ENCODE data around the gene MRGPRX3.
A peak's percentile ranks its signal among the peaks of the same experiment; 100 is the strongest.
"Not testable (repeated sequence)": the region's sequence is repeated elsewhere in the genome, so short reads cannot be mapped to it uniquely, and the experiment has no call there.

MRGPRX3 gene

GRCh38 chr11:18132341-18132740 is at the start of gene MRGPRX3:
Gene MRGPRX3 (plus strand): TSS chr11:18132571. CDS start chr11:18137203, 4,632 bp downstream.
- in situ Hi-C loops (cut with MboI; ENCODE audit: low pct_unique_long_range_greater_than_20kb, low sequenced_read_pairs): no loop called here
- DNase-seq: no peak

DNA sequence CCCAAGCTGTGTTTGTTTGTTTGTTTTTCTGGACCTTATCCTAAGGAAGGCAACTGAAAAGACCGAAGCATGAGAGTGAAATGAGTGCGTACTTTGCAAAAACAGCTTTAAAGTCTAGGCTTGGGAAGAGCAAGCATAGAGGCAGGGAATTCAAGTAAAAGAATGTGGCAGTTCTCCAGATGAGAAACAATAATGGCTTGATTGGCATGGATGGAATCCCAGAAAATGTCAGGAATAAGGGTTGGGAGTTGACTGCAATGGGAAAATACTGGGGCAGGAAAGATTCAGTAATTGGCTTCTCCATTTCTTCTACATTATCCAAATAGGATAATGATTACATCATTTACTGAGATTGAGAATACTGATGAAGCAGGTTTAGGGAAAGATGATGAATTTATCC is 44.0 kb upstream of the MRGPRX3 start:
- DNase-seq: no peak
- in situ Hi-C loops (cut with MboI; ENCODE audit: low pct_unique_long_range_greater_than_20kb, low sequenced_read_pairs): no loop called here

DNA sequence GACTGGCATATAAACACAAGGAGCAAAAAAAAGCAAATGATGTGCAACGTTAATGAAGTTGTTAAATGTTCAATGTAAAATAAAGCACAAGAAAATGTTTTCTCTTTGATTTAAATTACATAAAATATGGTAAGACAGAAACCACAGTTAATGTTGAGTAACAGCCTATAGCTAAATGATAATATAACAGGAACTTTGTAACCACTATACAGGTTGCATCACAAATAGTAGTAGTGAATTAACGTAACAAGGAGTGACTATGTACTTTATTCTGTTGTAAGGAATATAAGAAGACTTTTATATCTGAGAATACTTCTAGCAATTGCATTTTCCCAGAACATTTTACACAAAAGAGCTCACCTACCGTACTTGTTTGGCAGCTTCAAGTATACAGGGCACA is 43.4 kb upstream of the MRGPRX3 start:
- DNase-seq: no peak
- in situ Hi-C loops (cut with MboI; ENCODE audit: low pct_unique_long_range_greater_than_20kb, low sequenced_read_pairs): no loop called here

GRCh38 chr11:18091731-18092130 is 40.6 kb upstream of the MRGPRX3 start:
- in situ Hi-C loops (cut with MboI; ENCODE audit: low pct_unique_long_range_greater_than_20kb, low sequenced_read_pairs): no loop called here
- no peak for DNase-seq

DNA sequence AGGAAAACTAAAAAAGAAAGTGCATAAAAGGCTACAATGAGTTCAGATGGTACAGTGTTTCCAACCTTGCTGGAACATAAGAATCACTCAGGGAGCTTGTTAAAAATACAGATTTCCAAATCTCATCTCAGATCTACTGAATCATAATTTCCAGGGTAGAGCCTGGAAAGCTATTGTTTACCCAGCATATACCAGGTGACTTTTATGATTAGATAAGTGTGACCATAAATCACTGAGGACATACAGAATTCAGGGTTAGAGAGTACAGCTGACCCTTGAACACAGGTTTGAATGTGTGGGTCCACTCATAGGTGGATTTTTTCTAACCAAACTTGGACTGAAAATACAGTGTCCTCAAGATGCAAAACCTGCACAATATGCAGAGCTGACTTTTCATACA is 38.4 kb upstream of the MRGPRX3 start:
- in situ Hi-C loops (cut with MboI; ENCODE audit: low pct_unique_long_range_greater_than_20kb, low sequenced_read_pairs): no loop called here

DNA sequence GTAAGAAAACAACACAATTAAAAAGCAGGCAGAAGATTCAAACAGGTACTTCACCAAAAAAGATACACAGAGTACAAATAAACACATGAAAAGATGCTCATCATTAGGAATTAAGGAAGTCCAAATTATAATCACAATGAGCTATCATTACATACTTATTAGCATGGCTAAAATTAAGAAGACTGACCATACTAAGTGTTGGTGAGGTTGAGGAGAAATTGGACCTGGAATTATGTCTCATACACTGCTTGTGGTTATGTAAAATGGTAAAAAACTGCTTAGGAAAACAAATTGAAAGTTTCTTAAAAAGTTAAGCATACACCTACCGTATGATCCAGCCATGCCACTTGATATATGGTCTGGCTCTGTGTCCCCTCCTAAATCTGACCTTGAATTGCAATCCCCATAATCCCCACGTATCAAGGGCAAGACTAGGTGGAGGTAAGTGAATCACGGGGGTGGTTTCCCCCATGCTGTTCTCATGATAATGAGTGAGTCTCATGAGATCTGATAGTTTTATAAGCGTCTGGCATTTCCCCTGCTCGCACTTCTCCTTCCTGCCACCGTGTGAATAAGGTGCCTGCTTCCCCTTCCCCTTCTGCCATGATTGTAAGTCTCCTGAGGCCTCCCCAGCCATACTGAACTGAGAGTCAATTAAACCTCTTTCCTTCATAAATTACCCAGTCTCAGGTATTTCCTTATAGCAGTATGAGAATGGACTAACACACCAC is 31.3 kb upstream of the MRGPRX3 start:
- DNase-seq: peak; percentile 50
- in situ Hi-C loops (cut with MboI; ENCODE audit: low pct_unique_long_range_greater_than_20kb, low sequenced_read_pairs): no loop called here

More for the DNA sequence above, 38.4 kb upstream of the MRGPRX3 start:
- DNase-seq: no peak

DNA sequence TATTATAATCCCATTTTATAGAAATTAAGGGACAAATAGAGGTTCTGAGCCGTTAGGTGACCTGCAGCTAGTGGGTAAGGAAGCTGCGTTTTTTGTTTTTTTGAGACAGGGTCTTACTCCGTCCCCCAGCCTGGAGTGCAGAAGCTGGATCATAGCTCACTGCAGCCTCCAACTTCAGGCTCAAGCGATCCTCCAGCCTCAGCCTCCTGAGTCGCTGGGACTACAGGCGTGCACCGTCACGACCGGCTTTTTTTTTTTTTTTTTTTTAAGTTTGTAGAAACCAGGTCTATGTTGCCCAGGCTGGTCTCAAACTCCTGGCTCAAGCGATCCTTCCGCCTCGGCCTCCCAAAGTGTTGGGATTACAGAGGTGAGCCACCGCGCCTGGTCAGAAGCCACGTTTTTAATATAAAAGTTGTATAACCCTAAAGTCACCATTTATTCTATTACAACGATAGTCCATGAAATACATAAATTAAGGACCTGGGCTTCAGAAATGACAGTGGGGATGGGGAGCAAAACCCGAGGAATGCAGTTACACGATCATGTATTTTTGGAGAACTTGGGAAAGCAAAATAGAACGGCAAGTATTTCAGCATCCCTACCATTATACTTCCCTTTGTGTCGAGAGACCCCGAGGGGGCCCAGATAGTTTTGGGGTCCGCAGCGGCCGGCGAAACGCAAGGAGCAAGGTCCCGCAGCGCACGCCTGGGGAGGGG is 27.1 kb upstream of the MRGPRX3 start:
- DNase-seq: no peak
- in situ Hi-C loops (cut with MboI; ENCODE audit: low pct_unique_long_range_greater_than_20kb, low sequenced_read_pairs): no loop called here

GRCh38 chr11:18105802-18106574 is 26.4 kb upstream of the MRGPRX3 start, which contains the start of gene SAAL1:
Gene SAAL1 (minus strand): TSS chr11:18106082. CDS start chr11:18106041, 41 bp downstream.
- DNase-seq: peak; percentile 91
- in situ Hi-C loops (cut with MboI; ENCODE audit: low pct_unique_long_range_greater_than_20kb, low sequenced_read_pairs): no loop called here

DNA sequence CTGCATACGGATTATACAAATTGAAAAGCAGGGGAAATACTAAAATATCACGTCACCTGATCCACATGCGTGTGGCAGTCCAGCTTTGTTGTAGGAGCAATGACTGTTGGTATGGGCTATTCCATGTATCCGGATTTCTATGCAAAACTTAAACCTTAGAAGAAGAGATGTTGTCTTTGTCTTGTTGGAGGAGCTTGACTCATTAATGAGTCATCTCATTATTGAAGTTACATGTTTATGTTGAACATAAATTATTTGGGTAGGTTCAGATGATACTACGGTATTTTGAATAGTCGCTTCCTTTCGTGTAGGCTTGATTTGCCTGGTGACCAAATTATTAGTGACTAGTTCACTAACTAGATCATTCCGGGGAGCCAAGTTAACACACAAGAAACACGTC is 25.7 kb upstream of the MRGPRX3 start:
- in situ Hi-C loops (cut with MboI; ENCODE audit: low pct_unique_long_range_greater_than_20kb, low sequenced_read_pairs): no loop called here
- DNase-seq: no peak

DNA sequence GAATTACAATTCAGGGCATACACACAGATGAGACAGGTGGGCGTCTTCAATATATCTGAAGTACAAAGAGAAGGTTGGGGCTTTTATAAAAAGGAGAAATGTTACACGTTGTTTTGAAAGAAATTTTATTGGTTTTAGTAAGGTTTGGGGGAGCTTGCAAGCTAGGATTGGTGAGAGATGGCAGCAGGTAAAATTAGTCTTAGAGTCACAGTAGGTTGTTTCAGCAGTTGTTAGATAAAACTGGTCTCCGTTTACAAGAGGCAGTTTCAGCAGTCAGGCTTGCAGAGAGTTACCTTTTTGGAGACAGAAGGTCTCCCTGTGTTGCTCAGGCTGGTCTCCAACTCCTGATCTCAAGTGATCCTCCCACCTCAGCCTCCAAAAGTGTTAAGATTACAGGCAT is 24.1 kb upstream of the MRGPRX3 start:
- no peak for DNase-seq
- in situ Hi-C loops (cut with MboI; ENCODE audit: low pct_unique_long_range_greater_than_20kb, low sequenced_read_pairs): no loop called here

DNA sequence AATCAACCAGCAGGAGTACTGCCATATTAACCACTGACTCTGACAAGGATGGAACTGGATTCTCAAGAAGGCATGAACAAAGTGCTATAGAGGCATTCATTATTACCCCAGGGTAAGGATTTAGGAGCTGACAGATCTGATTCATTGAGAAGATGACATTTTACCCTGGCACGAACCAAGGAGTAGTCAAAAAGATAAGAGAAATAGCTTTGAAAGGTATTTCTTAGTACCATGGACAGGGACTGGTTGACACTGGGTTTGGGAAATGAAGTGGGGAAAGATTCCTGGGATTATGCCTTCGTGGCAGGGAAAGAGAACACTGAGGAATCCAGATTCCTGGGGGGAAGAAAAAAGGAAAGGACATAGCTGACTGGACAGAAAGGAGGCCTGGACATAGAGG is 21.4 kb upstream of the MRGPRX3 start:
- in situ Hi-C loops (cut with MboI; ENCODE audit: low pct_unique_long_range_greater_than_20kb, low sequenced_read_pairs): no loop called here
- no peak for DNase-seq

GRCh38 chr11:18115360-18116127 is 16.8 kb upstream of the MRGPRX3 start:
- peak; percentile 78 for DNase-seq
- in situ Hi-C loops (cut with MboI; ENCODE audit: low pct_unique_long_range_greater_than_20kb, low sequenced_read_pairs): no loop called here

DNA sequence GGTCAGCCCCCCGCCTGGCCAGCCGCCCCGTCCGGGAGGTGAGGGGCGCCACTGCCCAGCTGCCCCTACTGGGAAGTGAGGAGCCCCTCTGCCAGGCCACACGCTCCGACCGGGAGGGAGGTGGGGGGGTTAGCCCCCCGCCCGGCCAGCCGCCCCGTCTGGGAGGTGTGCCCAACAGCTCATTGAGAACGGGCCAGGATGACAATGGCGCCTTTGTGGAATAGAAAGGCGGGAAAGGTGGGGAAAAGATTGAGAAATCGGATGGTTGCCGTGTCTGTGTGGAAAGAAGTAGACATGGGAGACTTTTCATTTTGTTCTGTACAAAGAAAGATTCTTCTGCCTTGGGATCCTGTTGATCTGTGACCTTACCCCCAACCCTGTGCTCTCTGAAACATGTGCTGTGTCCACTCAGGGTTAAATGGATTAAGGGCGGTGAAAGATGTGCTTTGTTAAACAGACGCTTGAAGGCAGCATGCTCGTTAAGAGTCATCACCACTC is 11.0 kb upstream of the MRGPRX3 start:
- DNase-seq; in situ Hi-C loops (cut with MboI; ENCODE audit: low pct_unique_long_range_greater_than_20kb, low sequenced_read_pairs): not testable (repeated sequence)

GRCh38 chr11:18131115-18131514 is 1.3 kb upstream of the MRGPRX3 start:
- DNase-seq; in situ Hi-C loops (cut with MboI; ENCODE audit: low pct_unique_long_range_greater_than_20kb, low sequenced_read_pairs): not testable (repeated sequence)

- no peak for DNase-seq
- in situ Hi-C loops (cut with MboI; ENCODE audit: low pct_unique_long_range_greater_than_20kb, low sequenced_read_pairs): no loop called here
Observed at GRCh38 chr11:18135308-18135707, 2.9 kb downstream of the MRGPRX3 start.

DNA sequence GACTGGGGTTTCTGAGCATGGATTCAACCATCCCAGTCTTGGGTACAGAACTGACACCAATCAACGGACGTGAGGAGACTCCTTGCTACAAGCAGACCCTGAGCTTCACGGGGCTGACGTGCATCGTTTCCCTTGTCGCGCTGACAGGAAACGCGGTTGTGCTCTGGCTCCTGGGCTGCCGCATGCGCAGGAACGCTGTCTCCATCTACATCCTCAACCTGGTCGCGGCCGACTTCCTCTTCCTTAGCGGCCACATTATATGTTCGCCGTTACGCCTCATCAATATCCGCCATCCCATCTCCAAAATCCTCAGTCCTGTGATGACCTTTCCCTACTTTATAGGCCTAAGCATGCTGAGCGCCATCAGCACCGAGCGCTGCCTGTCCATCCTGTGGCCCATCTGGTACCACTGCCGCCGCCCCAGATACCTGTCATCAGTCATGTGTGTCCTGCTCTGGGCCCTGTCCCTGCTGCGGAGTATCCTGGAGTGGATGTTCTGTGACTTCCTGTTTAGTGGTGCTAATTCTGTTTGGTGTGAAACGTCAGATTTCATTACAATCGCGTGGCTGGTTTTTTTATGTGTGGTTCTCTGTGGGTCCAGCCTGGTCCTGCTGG is 4.9 kb downstream of the MRGPRX3 start:
- DNase-seq: no peak
- in situ Hi-C loops (cut with MboI; ENCODE audit: low pct_unique_long_range_greater_than_20kb, low sequenced_read_pairs): no loop called here

GRCh38 chr11:18140145-18140544 is 7.8 kb downstream of the MRGPRX3 start:
- no peak for DNase-seq
- in situ Hi-C loops (cut with MboI; ENCODE audit: low pct_unique_long_range_greater_than_20kb, low sequenced_read_pairs): no loop called here

DNA sequence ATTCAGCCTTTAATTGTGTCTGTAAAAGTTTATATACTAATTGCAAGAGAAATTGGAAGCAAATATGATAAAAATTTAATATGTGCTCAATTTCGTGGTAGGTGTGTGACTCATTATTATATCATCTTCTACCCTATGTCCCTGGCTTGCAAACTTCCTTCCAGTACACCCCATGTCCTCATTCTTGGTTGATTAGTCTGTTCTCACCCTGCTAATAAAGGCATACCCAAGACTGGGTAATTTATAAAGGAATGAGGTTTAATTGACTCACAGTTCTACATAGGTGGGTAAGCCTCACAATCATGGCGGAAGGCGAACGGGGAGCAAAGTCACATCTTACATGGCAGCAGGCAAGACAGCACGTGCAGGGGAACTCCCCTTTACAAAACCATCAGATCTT is 11.9 kb downstream of the MRGPRX3 start:
- in situ Hi-C loops (cut with MboI; ENCODE audit: low pct_unique_long_range_greater_than_20kb, low sequenced_read_pairs): no loop called here
- no peak for DNase-seq

GRCh38 chr11:18145025-18145424 is 12.7 kb downstream of the MRGPRX3 start:
- in situ Hi-C loops (cut with MboI; ENCODE audit: low pct_unique_long_range_greater_than_20kb, low sequenced_read_pairs): no loop called here
- DNase-seq: peak; percentile 16

Measured in KBM-7 (cell line).